GM13976 (cell line): ENCODE data around the gene ZNF239.
"Not testable (repeated sequence)": the region's sequence is repeated elsewhere in the genome, so short reads cannot be mapped to it uniquely, and the experiment has no call there.

Experiments used
- DNase-seq: peaks from one replicate; pipeline ENCODE4 v3.0.0; 2012; ENCODE audit warnings: low spot score
- CTCF ChIP-seq: IDR thresholded peaks from 2 replicates; pipeline ENCODE4 v1.5.1; 2012; ENCODE audit warnings: borderline replicate concordance, mild to moderate bottlenecking; ENCODE audit not compliant: insufficient read depth; ENCODE audit errors: extremely low read depth, missing control alignments, control extremely low read depth
- in situ Hi-C: fragments of 300-500 bp; cut with MboI; formaldehyde crosslinking; loops from one replicate; pipeline ENCODE4 v1.12.0; 2022; ENCODE audit warnings: low sequenced_read_pairs, mixed read lengths, inconsistent platforms; ENCODE audit not compliant: unreplicated experiment

The ZNF239 gene

DNA sequence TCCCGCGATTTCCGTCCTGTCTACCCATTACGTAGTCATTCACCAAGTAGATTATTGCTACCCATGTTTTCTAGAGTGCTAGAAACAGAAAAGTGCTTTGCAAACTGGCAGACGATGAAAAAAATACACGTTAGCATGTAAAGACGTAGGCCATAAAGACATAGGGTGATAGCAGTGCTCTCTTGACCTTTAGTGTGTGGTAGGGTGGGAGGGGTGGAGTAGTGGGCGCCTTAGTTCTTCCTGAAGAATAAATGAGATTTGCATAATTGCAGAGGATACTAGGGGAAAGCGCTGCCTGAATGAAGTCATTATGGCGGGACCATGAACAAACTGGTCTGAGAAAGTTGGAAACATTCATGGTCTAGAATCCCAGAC, 32.8 kb upstream of the ZNF239 start:
- no peak for DNase-seq
- no peak for TF ChIP-seq CTCF
- in situ Hi-C loops, result no loop called here

GRCh38 chr10:43606323-43607198, 32.1 kb upstream of the ZNF239 start, which contains the start of gene ZNF485:
TSS of gene ZNF485 (plus strand) at chr10:43606438. CDS start at chr10:43607051, 613 bp downstream.
- in situ Hi-C loops, result no loop called here
- DNase-seq, result peak; percentile 87
- TF ChIP-seq CTCF, result no peak

- no peak for DNase-seq
- in situ Hi-C loops, result no loop called here
- TF ChIP-seq CTCF, result no peak
These were observed 31.5 kb upstream of the ZNF239 start for GRCh38 chr10:43605850-43606322.

GRCh38 chr10:43601576-43601975, 27.2 kb upstream of the ZNF239 start:
- DNase-seq, in situ Hi-C loops: not testable (repeated sequence)

GRCh38 chr10:43599333-43599732, 24.9 kb upstream of the ZNF239 start:
- in situ Hi-C loops, result no loop called here
- DNase-seq, result no peak
- no peak for TF ChIP-seq CTCF

DNA sequence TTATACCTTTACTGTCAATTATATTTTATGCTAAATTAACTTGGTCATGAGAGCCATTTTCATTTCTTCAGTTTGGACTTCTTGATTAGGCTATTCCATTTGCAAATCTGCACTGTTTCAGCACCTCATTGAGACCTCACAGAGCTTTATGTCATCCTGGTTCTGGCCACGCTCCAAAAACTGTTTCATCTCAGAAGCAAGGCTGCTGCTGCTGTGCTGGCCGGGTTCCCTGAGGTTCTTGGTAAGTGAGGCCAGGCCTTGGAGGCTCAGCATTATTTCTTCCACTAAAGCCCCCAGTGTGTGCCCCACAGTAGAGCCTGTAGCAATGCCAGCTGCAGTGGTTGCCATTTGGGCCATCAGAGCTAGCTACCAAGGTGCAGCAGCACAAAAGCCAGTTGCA, 24.0 kb upstream of the ZNF239 start:
- in situ Hi-C loops, result no loop called here
- no peak for TF ChIP-seq CTCF
- DNase-seq, result no peak

GRCh38 chr10:43596546-43596945, 22.1 kb upstream of the ZNF239 start:
- no peak for TF ChIP-seq CTCF
- in situ Hi-C loops, result no loop called here
- no peak for DNase-seq
